HCT116 (cell line): ENCODE measurements around the gene TSSK2. TPM values are rescaled to one million over a fixed set of nuclear protein-coding genes. Genes with fewer than 3 reads are reported as not detected.

ENCODE experiments used
- ATAC-seq: fragments of 200-7000 bp; cut with Tn5 transposase; 2 replicates; pipeline ENCODE4 v1.9.1; 2020; ENCODE audit warnings: mild to moderate bottlenecking, moderate library complexity
- BruUV-seq: library from RNA; stranded (reverse); fragments of 400-500 nt; replicated peaks from 2 replicates; lab custom pipeline; 2021; lab: Mats Ljungman, UMichigan
- CTCF ChIA-PET: fragments of 300-600 bp; sonication (Branson Sonifier 250); formaldehyde crosslinking; loops from one replicate; lab custom pipeline; 2021; ENCODE audit warnings: antibody characterized with exemption; lab: Charles Lee
- POLR2A ChIA-PET: fragments of 300-600, 350-600 bp; sonication (Branson Sonifier 250); formaldehyde crosslinking; loops from one replicate; lab custom pipeline; 2021; ENCODE audit warnings: antibody characterized with exemption; lab: Charles Lee
- RAD21 ChIA-PET, 2 experiments: fragments of 300-600 bp; sonication (Branson Sonifier 250); formaldehyde crosslinking; loops; one replicate each; lab custom pipeline; 2023; ENCODE audit warnings: low total read pairs in 2 of 2; ENCODE audit not compliant: uncharacterized antibody in 2 of 2, unreplicated experiment in 2 of 2, low non-redundant PET in 1 of 2; lab: Charles Lee
- DNase-seq: peaks from one replicate; pipeline ENCODE4 v3.0.0-alpha.2; 2010; ENCODE audit warnings: low read depth, low spot score
- H2AFZ ChIP-seq: fragments of 200-600 bp; shearing (Covaris generic), sonication (generic); 2 replicates; pipeline ENCODE4 v1.6.1; 2017; ENCODE audit warnings: low read depth, mixed run types, mixed read lengths, antibody characterized with exemption, low read length; ENCODE audit not compliant: poor library complexity, severe bottlenecking
- H3K27ac ChIP-seq: 2 replicates; pipeline ENCODE4 v1.5.1; 2012; ENCODE audit warnings: low read depth, low read length
- H3K27me3 ChIP-seq: fragments of 200-600 bp; sonication (generic); 2 replicates; pipeline ENCODE4 v1.6.1; 2016; ENCODE audit warnings: mixed run types, low read length, mixed read lengths; ENCODE audit not compliant: insufficient read depth
- H3K36me3 ChIP-seq, 2 experiments: fragments of 200-500 bp in 1 of 2; fragments of 200-600 bp in 1 of 2; sonication (Bioruptor generic) in 1 of 2; sonication (generic) in 1 of 2; 2 replicates each; pipeline versions ENCODE4 v1.5.1 to v1.6.1; 2014 to 2016; ENCODE audit warnings: low read length in 2 of 2, inconsistent platforms in 1 of 2, mixed read lengths in 1 of 2, mixed run types in 1 of 2; ENCODE audit not compliant: insufficient read depth in 2 of 2, control insufficient read depth in 1 of 2
- H3K4me1 ChIP-seq, 2 experiments: fragments of 200-600 bp in 1 of 2; sonication (generic) in 1 of 2; 2 replicates each; pipeline versions ENCODE4 v1.5.1 to v1.6.1; 2012 to 2017; ENCODE audit warnings: low read length in 2 of 2, inconsistent platforms in 1 of 2, mild to moderate bottlenecking in 1 of 2, mixed read lengths in 1 of 2, mixed run types in 1 of 2, moderate library complexity in 1 of 2; ENCODE audit not compliant: insufficient read depth in 2 of 2, control insufficient read depth in 1 of 2
- H3K4me2 ChIP-seq: fragments of 200-600 bp; sonication (generic); 2 replicates; pipeline ENCODE4 v1.6.1; 2017; ENCODE audit warnings: mixed run types, low read length, mixed read lengths
- H3K4me3 ChIP-seq, 2 experiments: fragments of 200-600 bp in 1 of 2; sonication (generic) in 1 of 2; replicated peaks in 1 of 2; 2 replicates each; pipeline ENCODE4 v1.5.1; 2011 to 2016; ENCODE audit warnings: low read length in 2 of 2, control low read depth in 1 of 2, low read depth in 1 of 2, mild to moderate bottlenecking in 1 of 2, mixed read lengths in 1 of 2, mixed run types in 1 of 2
- H3K79me2 ChIP-seq: fragments of 200-600 bp; sonication (generic); 2 replicates; pipeline ENCODE4 v1.6.1; 2017; ENCODE audit warnings: mild to moderate bottlenecking, mixed run types, low read length, moderate library complexity, mixed read lengths; ENCODE audit not compliant: insufficient read depth
- H3K9ac ChIP-seq: fragments of 200-600 bp; sonication (generic); 2 replicates; pipeline ENCODE4 v1.6.1; 2016; ENCODE audit warnings: low read length, mixed read lengths
- H3K9me2 ChIP-seq: fragments of 200-600 bp; sonication (generic), shearing (Covaris generic); 2 replicates; pipeline ENCODE4 v1.6.1; 2017; ENCODE audit warnings: mixed run types, mild to moderate bottlenecking, moderate library complexity; ENCODE audit not compliant: insufficient read depth
- H3K9me3 ChIP-seq, 2 experiments: fragments of 200-500 bp in 1 of 2; fragments of 200-600 bp in 1 of 2; sonication (Bioruptor generic) in 1 of 2; sonication (generic) in 1 of 2; 2 replicates each; pipeline ENCODE4 v1.6.1; 2014 to 2017; ENCODE audit warnings: low read length in 2 of 2, mixed read lengths in 2 of 2, inconsistent platforms in 1 of 2, low read depth in 1 of 2, mild to moderate bottlenecking in 1 of 2, mixed run types in 1 of 2, moderate library complexity in 1 of 2; ENCODE audit not compliant: control insufficient read depth in 1 of 2, insufficient read depth in 1 of 2
- H4K20me1 ChIP-seq: fragments of 200-600 bp; sonication (generic), shearing (Covaris generic); 2 replicates; pipeline ENCODE4 v1.6.1; 2017; ENCODE audit warnings: mixed run types, mild to moderate bottlenecking, moderate library complexity; ENCODE audit not compliant: insufficient read depth
- CBX3 ChIP-seq: IDR thresholded peaks from 2 replicates; pipeline ENCODE4 v1.6.1; 2012; ENCODE audit warnings: low read depth
- EGR1 ChIP-seq: IDR thresholded peaks from 2 replicates; pipeline ENCODE4 v1.6.1; 2012; ENCODE audit warnings: low read depth
- ELF1 ChIP-seq: IDR thresholded peaks from 2 replicates; pipeline ENCODE4 v1.6.1; 2012; ENCODE audit warnings: low read depth, borderline replicate concordance
- EZH2 ChIP-seq: fragments of 200-600 bp; sonication (generic); IDR thresholded peaks from 2 replicates; pipeline ENCODE4 v1.6.1; 2017; ENCODE audit warnings: antibody characterized with exemption, mixed run types
- FOSL1 ChIP-seq: IDR thresholded peaks from 2 replicates; pipeline ENCODE4 v1.6.1; 2012; ENCODE audit warnings: low read depth
- POLR2A ChIP-seq: IDR thresholded peaks from 2 replicates; pipeline ENCODE4 v1.7.0; 2011; ENCODE audit warnings: borderline replicate concordance; ENCODE audit not compliant: insufficient read depth, insufficient read length; ENCODE audit errors: extremely low read depth
- POLR2AphosphoS5 ChIP-seq: IDR thresholded peaks from 2 replicates; pipeline ENCODE4 v1.6.1; 2011; ENCODE audit warnings: mild to moderate bottlenecking, low read depth, low read length, moderate library complexity
- RAD21 ChIP-seq: IDR thresholded peaks from 2 replicates; pipeline ENCODE4 v1.6.1; 2012; ENCODE audit warnings: low read depth, mild to moderate bottlenecking
- SP1 ChIP-seq: IDR thresholded peaks from 2 replicates; pipeline ENCODE4 v1.6.1; 2012; ENCODE audit warnings: low read depth
- SRF ChIP-seq: IDR thresholded peaks from 2 replicates; pipeline ENCODE4 v1.6.1; 2012; ENCODE audit warnings: low read depth
- TCF7L2 ChIP-seq: IDR thresholded peaks from 2 replicates; pipeline ENCODE4 v1.7.0; 2011; ENCODE audit warnings: borderline replicate concordance, inconsistent platforms; ENCODE audit not compliant: insufficient read depth, insufficient read length; ENCODE audit errors: extremely low read depth
- YY1 ChIP-seq: IDR thresholded peaks from 2 replicates; pipeline ENCODE4 v1.6.1; 2011; ENCODE audit warnings: low read length, low read depth, moderate library complexity, mild to moderate bottlenecking; ENCODE audit not compliant: insufficient replicate concordance; ENCODE audit errors: extremely low read depth
- ZFX ChIP-seq: fragments of 450-650 bp; IDR thresholded peaks from 2 replicates; pipeline ENCODE4 v1.6.1; 2017
- ZNF274 ChIP-seq: fragments of 200-500 bp; sonication (Bioruptor generic); IDR thresholded peaks from 2 replicates; pipeline ENCODE4 v1.6.1; 2014; ENCODE audit warnings: mild to moderate bottlenecking, low read depth, low read length, inconsistent platforms
- intact Hi-C: fragments of 100-400 bp; cut with micrococcal nuclease; formaldehyde crosslinking; loops from 2 replicates; pipeline ENCODE4 v1.10.0; 2022
- total RNA-seq: library from RNA; stranded (reverse); gene quantifications from one replicate; pipeline ENCODE4 v1.2.1, GENCODE V29; 2021; ENCODE audit not compliant: unreplicated experiment
- TF ChIP-seq, protein P1 (sequence below), 3 experiments: fragments of 200-600 bp in 1 of 3; sonication (generic) in 1 of 3; IDR thresholded peaks in 2 of 3; conservative IDR thresholded peaks in 1 of 3; 2 replicates each; pipeline ENCODE4 v1.5.1; 2012 to 2017; ENCODE audit warnings: low read depth in 2 of 3, low read length in 2 of 3, antibody characterized with exemption in 1 of 3, borderline replicate concordance in 1 of 3, control low read depth in 1 of 3, mild to moderate bottlenecking in 1 of 3, mixed read lengths in 1 of 3, mixed run types in 1 of 3, moderate library complexity in 1 of 3; ENCODE audit not compliant: insufficient read depth in 1 of 3
- TF ChIP-seq, protein P2 (sequence below): IDR thresholded peaks from 2 replicates; pipeline ENCODE4 v1.6.1; 2012
- TF ChIP-seq, protein P3 (sequence below): IDR thresholded peaks from 2 replicates; pipeline ENCODE4 v1.6.1; 2012; ENCODE audit warnings: low read depth
- TF ChIP-seq, protein P4 (sequence below): IDR thresholded peaks from 2 replicates; pipeline ENCODE4 v1.6.1; 2012

TSSK2 gene
- total RNA-seq, 1 experiment from 2014 or later = not detected

DNA sequence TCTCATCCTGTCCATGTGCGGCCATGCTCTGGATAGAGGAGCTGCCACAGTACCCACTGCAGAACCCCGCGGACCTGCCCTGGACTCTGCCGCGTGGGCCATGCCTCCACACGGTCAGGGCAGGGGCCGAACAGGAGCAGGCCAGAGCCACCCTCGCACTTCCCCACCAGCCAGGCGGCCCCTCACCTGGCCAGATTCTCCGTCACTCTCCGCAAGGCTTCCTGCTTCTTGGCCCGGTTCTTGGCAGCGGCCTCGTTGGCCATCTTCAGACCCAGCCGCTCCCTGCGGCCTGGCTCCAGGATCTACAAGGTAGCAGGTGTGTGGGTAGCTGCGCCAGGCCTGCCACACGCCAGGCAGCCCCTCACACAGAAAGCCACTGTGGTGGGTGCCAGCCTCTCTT lies 3.8 kb downstream of the TSSK2 start (continued):
- TF ChIP-seq, protein P1, sequence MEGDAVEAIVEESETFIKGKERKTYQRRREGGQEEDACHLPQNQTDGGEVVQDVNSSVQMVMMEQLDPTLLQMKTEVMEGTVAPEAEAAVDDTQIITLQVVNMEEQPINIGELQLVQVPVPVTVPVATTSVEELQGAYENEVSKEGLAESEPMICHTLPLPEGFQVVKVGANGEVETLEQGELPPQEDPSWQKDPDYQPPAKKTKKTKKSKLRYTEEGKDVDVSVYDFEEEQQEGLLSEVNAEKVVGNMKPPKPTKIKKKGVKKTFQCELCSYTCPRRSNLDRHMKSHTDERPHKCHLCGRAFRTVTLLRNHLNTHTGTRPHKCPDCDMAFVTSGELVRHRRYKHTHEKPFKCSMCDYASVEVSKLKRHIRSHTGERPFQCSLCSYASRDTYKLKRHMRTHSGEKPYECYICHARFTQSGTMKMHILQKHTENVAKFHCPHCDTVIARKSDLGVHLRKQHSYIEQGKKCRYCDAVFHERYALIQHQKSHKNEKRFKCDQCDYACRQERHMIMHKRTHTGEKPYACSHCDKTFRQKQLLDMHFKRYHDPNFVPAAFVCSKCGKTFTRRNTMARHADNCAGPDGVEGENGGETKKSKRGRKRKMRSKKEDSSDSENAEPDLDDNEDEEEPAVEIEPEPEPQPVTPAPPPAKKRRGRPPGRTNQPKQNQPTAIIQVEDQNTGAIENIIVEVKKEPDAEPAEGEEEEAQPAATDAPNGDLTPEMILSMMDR (IDR thresholded peaks at IDR 0.05 in 2 of 3, conservative IDR thresholded peaks at IDR 0.05 in 1 of 3; ENCODE audit: borderline replicate concordance in 1 of 3, insufficient read depth in 1 of 3, low read depth in 2 of 3, low read length in 2 of 3) = no peak
- TF ChIP-seq SRF (no peak), YY1 (no peak)
- TF ChIP-seq, protein P2, sequence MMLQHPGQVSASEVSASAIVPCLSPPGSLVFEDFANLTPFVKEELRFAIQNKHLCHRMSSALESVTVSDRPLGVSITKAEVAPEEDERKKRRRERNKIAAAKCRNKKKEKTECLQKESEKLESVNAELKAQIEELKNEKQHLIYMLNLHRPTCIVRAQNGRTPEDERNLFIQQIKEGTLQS = no peak

DNA sequence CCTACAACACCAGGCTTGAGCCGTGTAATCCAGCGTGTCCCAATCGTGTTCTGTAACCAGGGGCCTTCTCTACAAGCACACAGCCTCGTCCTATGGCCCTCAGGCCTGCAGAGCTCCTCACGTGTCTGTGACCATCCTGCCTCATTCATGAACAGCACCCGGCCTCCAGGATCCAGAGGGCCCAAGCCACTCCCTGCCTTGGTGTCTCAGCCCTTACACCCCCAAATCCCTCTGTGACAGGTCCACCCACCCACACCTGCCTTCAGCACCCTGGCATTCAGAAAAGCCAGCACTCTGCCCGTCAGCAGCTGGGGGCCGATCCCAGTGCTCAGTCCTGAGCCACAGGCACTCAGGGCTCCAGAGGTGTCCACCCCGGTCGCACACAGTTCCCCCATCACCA lies 5.8 kb downstream of the TSSK2 start:
- Histone ChIP-seq H3K36me3 (peaks cover 31 to 40% of the 10 kb centered on the region in 2 experiments; a peak in 3 of 4 replicates), H3K4me2 (no peak overlapping the region), H3K4me3 (no peak overlapping the region), H3K27me3 (no peaks in the 10 kb centered on the region), H3K79me2 (no peaks in the 10 kb centered on the region), H3K4me1 (no peaks in the 10 kb centered on the region), H3K9me3 (no peaks in the 10 kb centered on the region), H3K9ac (no peak overlapping the region), H2AFZ (no peak overlapping the region), H3K27ac (no peak overlapping the region), H4K20me1 (no peaks in the 10 kb centered on the region), H3K9me2 (no peaks in the 10 kb centered on the region)
- CTCF ChIA-PET = interaction anchor here (1.1 kb wide), 1 partner anchor 8 kb away, joined by 3 read pairs; the partner anchor contains the start of gene ESS2
- POLR2A ChIA-PET = no interaction called here
- intact Hi-C loops = no loop called here
- ATAC-seq = no peak
- RAD21 ChIA-PET = no interaction called here
- no peak for DNase-seq
- BruUV-seq = no TSS peak
- no peak for TF ChIP-seq TCF7L2
- TF ChIP-seq EGR1 = no peak
- TF ChIP-seq POLR2A = no peak
- TF ChIP-seq CBX3 = no peak
- no peak for TF ChIP-seq EZH2
- TF ChIP-seq, protein P3, sequence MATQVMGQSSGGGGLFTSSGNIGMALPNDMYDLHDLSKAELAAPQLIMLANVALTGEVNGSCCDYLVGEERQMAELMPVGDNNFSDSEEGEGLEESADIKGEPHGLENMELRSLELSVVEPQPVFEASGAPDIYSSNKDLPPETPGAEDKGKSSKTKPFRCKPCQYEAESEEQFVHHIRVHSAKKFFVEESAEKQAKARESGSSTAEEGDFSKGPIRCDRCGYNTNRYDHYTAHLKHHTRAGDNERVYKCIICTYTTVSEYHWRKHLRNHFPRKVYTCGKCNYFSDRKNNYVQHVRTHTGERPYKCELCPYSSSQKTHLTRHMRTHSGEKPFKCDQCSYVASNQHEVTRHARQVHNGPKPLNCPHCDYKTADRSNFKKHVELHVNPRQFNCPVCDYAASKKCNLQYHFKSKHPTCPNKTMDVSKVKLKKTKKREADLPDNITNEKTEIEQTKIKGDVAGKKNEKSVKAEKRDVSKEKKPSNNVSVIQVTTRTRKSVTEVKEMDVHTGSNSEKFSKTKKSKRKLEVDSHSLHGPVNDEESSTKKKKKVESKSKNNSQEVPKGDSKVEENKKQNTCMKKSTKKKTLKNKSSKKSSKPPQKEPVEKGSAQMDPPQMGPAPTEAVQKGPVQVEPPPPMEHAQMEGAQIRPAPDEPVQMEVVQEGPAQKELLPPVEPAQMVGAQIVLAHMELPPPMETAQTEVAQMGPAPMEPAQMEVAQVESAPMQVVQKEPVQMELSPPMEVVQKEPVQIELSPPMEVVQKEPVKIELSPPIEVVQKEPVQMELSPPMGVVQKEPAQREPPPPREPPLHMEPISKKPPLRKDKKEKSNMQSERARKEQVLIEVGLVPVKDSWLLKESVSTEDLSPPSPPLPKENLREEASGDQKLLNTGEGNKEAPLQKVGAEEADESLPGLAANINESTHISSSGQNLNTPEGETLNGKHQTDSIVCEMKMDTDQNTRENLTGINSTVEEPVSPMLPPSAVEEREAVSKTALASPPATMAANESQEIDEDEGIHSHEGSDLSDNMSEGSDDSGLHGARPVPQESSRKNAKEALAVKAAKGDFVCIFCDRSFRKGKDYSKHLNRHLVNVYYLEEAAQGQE = no peak
- TF ChIP-seq, protein P4, sequence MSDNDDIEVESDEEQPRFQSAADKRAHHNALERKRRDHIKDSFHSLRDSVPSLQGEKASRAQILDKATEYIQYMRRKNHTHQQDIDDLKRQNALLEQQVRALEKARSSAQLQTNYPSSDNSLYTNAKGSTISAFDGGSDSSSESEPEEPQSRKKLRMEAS = no peak
- no peak for TF ChIP-seq ELF1
- no peak for TF ChIP-seq FOSL1
- no peak for TF ChIP-seq SRF
- TF ChIP-seq, protein P1 (IDR thresholded peaks at IDR 0.05 in 2 of 3, conservative IDR thresholded peaks at IDR 0.05 in 1 of 3; ENCODE audit: borderline replicate concordance in 1 of 3, insufficient read depth in 1 of 3, low read depth in 2 of 3, low read length in 2 of 3) = no peak
- no peak for TF ChIP-seq RAD21
- no peak for TF ChIP-seq POLR2AphosphoS5
- no peak for TF ChIP-seq SP1
- no peak for TF ChIP-seq ZNF274
- TF ChIP-seq ZFX = no peak
